Epithelial cell of alveolus of lung (primary cell): ENCODE data around the gene BRI3BP. TPM values are rescaled to one million over a fixed set of nuclear protein-coding genes. Genes with fewer than 3 reads are reported as not detected.

ENCODE experiments used
- total RNA-seq: library from RNA; depleted of rRNA; stranded (reverse); fragments of >200 nt; gene quantifications from 2 replicates; pipeline ENCODE4 v1.2.1, GENCODE V29; 2015

Gene BRI3BP, protein sequence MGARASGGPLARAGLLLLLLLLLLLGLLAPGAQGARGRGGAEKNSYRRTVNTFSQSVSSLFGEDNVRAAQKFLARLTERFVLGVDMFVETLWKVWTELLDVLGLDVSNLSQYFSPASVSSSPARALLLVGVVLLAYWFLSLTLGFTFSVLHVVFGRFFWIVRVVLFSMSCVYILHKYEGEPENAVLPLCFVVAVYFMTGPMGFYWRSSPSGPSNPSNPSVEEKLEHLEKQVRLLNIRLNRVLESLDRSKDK
- 2.2 and 4.7 TPM in 2 replicates for total RNA-seq

DNA sequence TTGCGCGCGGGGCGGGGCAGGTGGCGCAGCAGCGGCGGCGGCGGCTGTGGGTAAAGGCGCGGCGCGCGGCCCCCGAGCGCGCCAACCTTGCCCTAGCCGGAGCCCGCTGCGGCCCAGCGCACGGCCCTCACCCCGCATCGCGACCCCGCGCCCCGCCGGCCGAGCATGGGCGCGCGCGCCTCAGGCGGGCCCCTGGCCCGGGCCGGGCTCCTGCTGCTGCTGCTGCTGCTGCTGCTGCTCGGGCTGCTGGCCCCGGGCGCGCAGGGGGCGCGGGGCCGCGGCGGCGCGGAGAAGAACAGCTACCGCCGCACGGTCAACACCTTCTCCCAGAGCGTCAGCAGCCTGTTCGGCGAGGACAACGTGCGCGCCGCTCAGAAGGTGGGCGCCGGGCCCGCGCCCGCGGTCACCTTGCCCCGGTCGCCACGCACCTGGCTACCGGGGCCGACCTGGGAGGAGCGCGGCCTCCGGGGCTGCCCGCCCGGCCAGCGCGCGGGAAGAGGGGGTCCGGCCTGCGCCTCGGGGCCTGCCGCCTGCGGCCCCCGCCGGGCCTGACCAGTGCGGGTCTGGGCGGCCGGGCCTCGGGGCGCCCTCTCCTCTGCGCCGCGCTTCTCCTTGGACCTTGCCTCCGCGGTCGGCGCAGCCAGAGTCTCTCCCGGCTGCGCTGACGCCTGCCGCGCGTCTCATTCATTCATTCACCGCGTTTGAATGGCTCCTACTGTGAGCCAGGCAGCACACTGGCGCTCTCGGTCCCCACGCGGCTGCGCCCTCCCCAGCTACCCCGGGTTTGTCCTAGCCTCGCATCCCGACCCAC is at the start of gene BRI3BP:
Gene BRI3BP (plus strand): TSS at position 20 of the 811 bp plus-strand sequence. CDS start 146 bp downstream, at position 166.

DNA sequence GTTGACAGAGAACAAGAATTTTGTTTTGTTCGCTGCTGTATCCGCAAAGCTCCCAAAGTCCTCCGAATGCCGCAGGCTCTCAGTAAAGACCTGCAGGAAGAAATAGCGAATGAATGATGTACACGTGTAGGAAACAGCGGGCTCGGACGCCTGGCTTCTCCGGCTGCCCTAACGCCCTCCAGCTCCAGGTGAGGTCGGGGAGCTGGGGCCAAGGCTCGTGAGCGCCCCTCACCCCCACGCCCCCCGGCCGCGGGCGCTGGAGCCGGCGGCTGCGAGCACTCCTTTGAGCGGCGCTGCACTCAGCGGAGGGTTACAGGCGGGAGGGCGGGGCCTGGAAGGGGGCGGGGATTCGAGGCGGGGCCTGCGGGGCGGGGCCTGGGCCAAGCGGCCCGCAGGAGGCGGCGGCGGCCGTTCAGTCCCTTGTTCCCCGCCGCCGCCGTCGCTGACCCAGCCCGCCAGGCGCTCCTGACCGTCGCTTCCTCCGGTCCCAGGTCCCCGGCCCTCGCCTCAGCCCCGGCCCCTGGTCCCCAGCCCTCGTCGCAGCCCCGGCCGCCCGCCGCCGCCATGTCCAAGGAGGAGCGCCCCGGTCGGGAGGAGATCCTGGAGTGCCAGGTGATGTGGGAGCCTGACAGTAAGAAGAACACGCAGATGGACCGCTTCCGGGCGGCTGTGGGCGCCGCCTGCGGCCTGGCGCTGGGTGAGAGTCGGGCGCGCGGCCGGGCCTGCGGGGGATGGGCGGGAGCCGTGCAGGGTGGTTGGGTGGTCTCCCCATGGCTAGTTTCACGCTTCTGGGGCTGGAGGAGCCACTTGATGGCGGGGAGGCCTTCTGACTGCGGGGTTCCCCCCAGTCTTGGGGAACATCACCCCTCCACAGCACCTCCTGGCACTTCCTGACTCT is 71.8 kb downstream of the BRI3BP start, which contains the start of gene AACS:
Gene AACS (plus strand): TSS at position 415 of the 898 bp plus-strand sequence. CDS start 150 bp downstream, at position 565.

Other genes with a start within 250 kb of the BRI3BP start
- 12.9 and 63.1 TPM in 2 replicates for gene SCARB1, start 129.8 kb upstream of the BRI3BP start, total RNA-seq
- 1,041 and 1,251 TPM in 2 replicates for gene UBC, start 79.0 kb upstream of the BRI3BP start, total RNA-seq
- gene DHX37, start 4.5 kb upstream of the BRI3BP start, total RNA-seq: 7.6 and 12.9 TPM in 2 replicates
- 10.2 and 29.3 TPM in 2 replicates for gene AACS, start 71.8 kb downstream of the BRI3BP start, total RNA-seq
- gene TMEM132B, start 192.7 kb downstream of the BRI3BP start, total RNA-seq: 0.13 and 0.24 TPM in 2 replicates